Measurements from ENCODE around the gene ROBO1.

GRCh38 chr3:78845605-78846004 lies 922.2 kb downstream of the ROBO1 start:
- TF ChIP-seq CTCF (IDR thresholded peaks at IDR 0.05) (no peak), POLR2A (IDR thresholded peaks at IDR 0.05) (no peak), POLR2AphosphoS5 (IDR thresholded peaks at IDR 0.05) (no peak)
